ENCODE measurements around the gene STT3B.

- TF ChIP-seq, protein P1, sequence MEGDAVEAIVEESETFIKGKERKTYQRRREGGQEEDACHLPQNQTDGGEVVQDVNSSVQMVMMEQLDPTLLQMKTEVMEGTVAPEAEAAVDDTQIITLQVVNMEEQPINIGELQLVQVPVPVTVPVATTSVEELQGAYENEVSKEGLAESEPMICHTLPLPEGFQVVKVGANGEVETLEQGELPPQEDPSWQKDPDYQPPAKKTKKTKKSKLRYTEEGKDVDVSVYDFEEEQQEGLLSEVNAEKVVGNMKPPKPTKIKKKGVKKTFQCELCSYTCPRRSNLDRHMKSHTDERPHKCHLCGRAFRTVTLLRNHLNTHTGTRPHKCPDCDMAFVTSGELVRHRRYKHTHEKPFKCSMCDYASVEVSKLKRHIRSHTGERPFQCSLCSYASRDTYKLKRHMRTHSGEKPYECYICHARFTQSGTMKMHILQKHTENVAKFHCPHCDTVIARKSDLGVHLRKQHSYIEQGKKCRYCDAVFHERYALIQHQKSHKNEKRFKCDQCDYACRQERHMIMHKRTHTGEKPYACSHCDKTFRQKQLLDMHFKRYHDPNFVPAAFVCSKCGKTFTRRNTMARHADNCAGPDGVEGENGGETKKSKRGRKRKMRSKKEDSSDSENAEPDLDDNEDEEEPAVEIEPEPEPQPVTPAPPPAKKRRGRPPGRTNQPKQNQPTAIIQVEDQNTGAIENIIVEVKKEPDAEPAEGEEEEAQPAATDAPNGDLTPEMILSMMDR (IDR thresholded peaks at IDR 0.05), result no peak
- no peak for TF ChIP-seq EZH2 (IDR thresholded peaks at IDR 0.05)
These were observed 38.6 kb downstream of the STT3B start for GRCh38 chr3:31571325-31571724.
